Spleen (tissue), 7 donors: ENCODE results near the gene LPAR3.

Experiments
- CTCF ChIP-seq, 11 experiments: fragments of 200-600 bp in 7 of 11; fragments of 450-650 bp in 4 of 11; sonication (generic) in 4 of 11; IDR thresholded peaks in 8 of 11; conservative IDR thresholded peaks in 3 of 11; 1 replicate in 7 of 11; 2 replicates in 4 of 11; pipeline versions ENCODE4 v1.4.0 to v1.8.0; 2016 to 2021; ENCODE audit warnings: antibody characterized with exemption in 11 of 11, inconsistent platforms in 4 of 11, mild to moderate bottlenecking in 1 of 11
- POLR2A ChIP-seq, 3 donors: fragments of 450-650 bp; IDR thresholded peaks; one replicate each; pipeline ENCODE4 v1.5.1; 2017; ENCODE audit warnings: antibody characterized with exemption in 3 of 3, mild to moderate bottlenecking in 1 of 3
- donor health status: DM: no; HTN: no; CAD: no; lungs with moderate emphysema.
- donor health status: DM: no; HTN: no; CAD: no.
- donor health status: DM: no; HTN: no; CAD: no.

GRCh38 chr1:84851839-84852238, 41.2 kb downstream of the LPAR3 start:
- TF ChIP-seq CTCF (IDR thresholded peaks at IDR 0.05 in 8 of 11, conservative IDR thresholded peaks at IDR 0.05 in 3 of 11) (no peak), POLR2A (IDR thresholded peaks at IDR 0.05) (no peak)
